Measurements from ENCODE around the gene PHF21A. TPM values are rescaled to one million over a fixed set of nuclear protein-coding genes. Genes with fewer than 3 reads are reported as not detected.

Gene PHF21A
- polyA plus RNA-seq, 1 donor (not counting 4 experiments of a cell fraction or from before 2014, with no cell fraction given), result 16.1 TPM

DNA sequence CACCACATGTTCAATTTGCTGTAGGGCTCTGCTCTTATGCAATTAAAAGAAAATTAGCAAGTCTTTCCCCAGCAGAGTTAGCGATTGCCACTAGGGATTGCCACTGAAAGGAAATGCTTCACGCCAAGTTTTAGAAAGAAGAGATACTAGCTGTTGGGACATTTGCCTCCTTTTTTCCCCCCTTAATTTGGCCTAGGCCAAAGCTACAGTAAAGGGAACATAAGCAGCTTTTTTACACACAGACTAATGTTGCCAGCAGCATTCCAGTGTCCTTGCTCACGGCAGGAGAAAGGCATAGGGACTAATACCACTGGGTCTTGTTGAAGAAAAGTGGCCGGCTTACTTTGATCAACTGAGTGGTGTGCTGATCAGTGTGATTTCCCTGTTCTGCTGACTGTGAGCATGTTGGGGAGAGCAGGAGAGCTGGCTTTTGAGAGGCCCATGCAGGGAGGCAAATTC is 71.2 kb downstream of the PHF21A start:
- dilution Hi-C loops (cut with MboI; ENCODE audit: extremely low pct_ligation_motif_present, low sequenced_read_pairs), result no loop called here
- Histone ChIP-seq H3K9me3 (ENCODE audit: control insufficient read depth, low read depth, low read length) (no peaks in the 10 kb centered on the region), H3K4me1 (ENCODE audit: control insufficient read depth, extremely low read depth, insufficient read depth, low read length) (peaks cover 20% of the 10 kb centered on the region), H3K36me3 (ENCODE audit: control insufficient read depth in 2 of 2, extremely low read depth in 1 of 2, insufficient read depth in 2 of 2, low read length in 2 of 2) (peaks cover 0 to 1% of the 10 kb centered on the region in 2 experiments), H3K27me3 (ENCODE audit: control insufficient read depth, extremely low read depth, insufficient read depth, low read length) (no peaks in the 10 kb centered on the region), H3K9me1 (ENCODE audit: control insufficient read depth, extremely low read depth, insufficient read depth, low read length) (no peaks in the 10 kb centered on the region), H3K27ac (ENCODE audit: control insufficient read depth, insufficient read depth, low read length) (peak overlapping the region; percentile 6), H2AFZ (ENCODE audit: control insufficient read depth, low read length) (no peak overlapping the region), H3K4me3 (ENCODE audit: control insufficient read depth in 2 of 3, extremely low read depth in 1 of 3, insufficient read depth in 2 of 3, low read depth in 1 of 3, low read length in 3 of 3) (no peak overlapping the region), H3K9ac (ENCODE audit: control insufficient read depth, extremely low read depth, insufficient read depth, low read length) (no peak overlapping the region), H3K4me2 (ENCODE audit: control insufficient read depth, extremely low read depth, insufficient read depth, low read depth, low read length) (peak overlapping the region; percentile 58), H4K20me1 (ENCODE audit: control insufficient read depth, extremely low read depth, insufficient read depth, low read length) (no peaks in the 10 kb centered on the region), H3K79me2 (ENCODE audit: control insufficient read depth, insufficient read depth, low read length) (no peaks in the 10 kb centered on the region)
- no peak for TF ChIP-seq CTCF (optimal IDR thresholded peaks at IDR 0.05 in 1 of 3, IDR thresholded peaks at IDR 0.05 in 1 of 3, conservative IDR thresholded peaks at IDR 0.05 in 1 of 3; ENCODE audit: extremely low read depth in 1 of 3, insufficient read depth in 2 of 3, low read length in 3 of 3)
- no peak for TF ChIP-seq EZH2 (IDR thresholded peaks at IDR 0.05; ENCODE audit: low read length)
- FAIRE-seq, result peak; percentile 90
- DNase-seq (ENCODE audit: low read depth, low spot score), result peak; percentile 26

DNA sequence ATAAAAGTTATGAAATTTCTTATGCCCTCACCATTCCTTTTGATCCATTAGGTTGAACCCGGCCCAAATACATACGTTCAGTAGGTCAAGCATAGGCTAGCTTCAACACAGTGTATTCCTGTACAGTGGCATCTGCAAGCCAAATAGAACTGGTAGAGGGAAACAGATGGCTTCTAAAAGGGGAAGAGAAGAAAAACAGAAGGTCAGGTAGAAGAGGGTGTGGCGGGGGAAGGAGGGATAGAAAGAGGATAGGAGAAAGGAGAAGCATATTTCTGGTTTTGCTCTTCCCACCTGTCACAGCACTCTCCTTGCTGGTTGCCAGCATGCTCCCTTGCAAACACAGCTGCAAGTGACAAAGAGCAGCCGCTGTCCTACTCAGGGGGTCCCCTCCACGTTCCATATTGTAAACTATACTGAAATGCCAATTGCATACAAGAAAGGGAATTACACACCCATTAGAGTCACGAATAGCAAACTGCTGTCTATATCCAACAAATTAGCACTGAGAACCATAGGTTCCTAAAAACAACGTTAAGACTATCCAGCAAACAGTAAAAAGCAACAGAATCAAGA is 71.8 kb downstream of the PHF21A start:
- DNase-seq (ENCODE audit: low read depth, low spot score) (no peak), FAIRE-seq (no peak)
- no peak for TF ChIP-seq CTCF (optimal IDR thresholded peaks at IDR 0.05 in 1 of 3, IDR thresholded peaks at IDR 0.05 in 1 of 3, conservative IDR thresholded peaks at IDR 0.05 in 1 of 3; ENCODE audit: extremely low read depth in 1 of 3, insufficient read depth in 2 of 3, low read length in 3 of 3)
- no peak for TF ChIP-seq EZH2 (IDR thresholded peaks at IDR 0.05; ENCODE audit: low read length)
- Histone ChIP-seq H3K4me1 (ENCODE audit: control insufficient read depth, extremely low read depth, insufficient read depth, low read length) (peaks cover 20% of the 10 kb centered on the region), H3K79me2 (ENCODE audit: control insufficient read depth, insufficient read depth, low read length) (no peaks in the 10 kb centered on the region), H3K4me3 (ENCODE audit: control insufficient read depth in 2 of 3, extremely low read depth in 1 of 3, insufficient read depth in 2 of 3, low read depth in 1 of 3, low read length in 3 of 3) (no peak overlapping the region), H3K27me3 (ENCODE audit: control insufficient read depth, extremely low read depth, insufficient read depth, low read length) (no peaks in the 10 kb centered on the region), H3K9me1 (ENCODE audit: control insufficient read depth, extremely low read depth, insufficient read depth, low read length) (no peaks in the 10 kb centered on the region), H4K20me1 (ENCODE audit: control insufficient read depth, extremely low read depth, insufficient read depth, low read length) (no peaks in the 10 kb centered on the region), H3K9me3 (ENCODE audit: control insufficient read depth, low read depth, low read length) (no peaks in the 10 kb centered on the region), H3K4me2 (ENCODE audit: control insufficient read depth, extremely low read depth, insufficient read depth, low read depth, low read length) (no peak overlapping the region), H3K9ac (ENCODE audit: control insufficient read depth, extremely low read depth, insufficient read depth, low read length) (no peak overlapping the region), H2AFZ (ENCODE audit: control insufficient read depth, low read length) (no peak overlapping the region), H3K27ac (ENCODE audit: control insufficient read depth, insufficient read depth, low read length) (no peak overlapping the region), H3K36me3 (ENCODE audit: control insufficient read depth in 2 of 2, extremely low read depth in 1 of 2, insufficient read depth in 2 of 2, low read length in 2 of 2) (peaks cover 0 to 1% of the 10 kb centered on the region in 2 experiments)
- dilution Hi-C loops (cut with MboI; ENCODE audit: extremely low pct_ligation_motif_present, low sequenced_read_pairs), result no loop called here

Measured in keratinocyte (primary cell).